Thymus (tissue), 14 donors: ENCODE measurements around the gene MYO10. TPM values are rescaled to one million over a fixed set of nuclear protein-coding genes. Genes with fewer than 3 reads are reported as not detected.
"Not testable (repeated sequence)": the region's sequence is repeated elsewhere in the genome, so short reads cannot be mapped to it uniquely, and the experiment has no call there.

Experiments
- DNase-seq, 9 donors: peaks; one replicate each; pipeline ENCODE4 v3.0.0-alpha.2; 2013; ENCODE audit warnings: low spot score in 9 of 9, low read depth in 6 of 9, missing footprints in 1 of 9
- H3K27ac ChIP-seq, 2 donors: one replicate each; pipeline ENCODE4 v1.5.1; 2013; ENCODE audit warnings: control low read depth in 1 of 2, low read depth in 1 of 2, low read length in 1 of 2, mild to moderate bottlenecking in 1 of 2, moderate library complexity in 1 of 2
- H3K27me3 ChIP-seq, 2 donors: one replicate each; pipeline ENCODE4 v1.5.1; 2013; ENCODE audit warnings: low read length in 1 of 2; ENCODE audit not compliant: control insufficient read depth in 2 of 2, insufficient read depth in 1 of 2
- H3K36me3 ChIP-seq, 2 donors: one replicate each; pipeline ENCODE4 v1.5.1; 2013; ENCODE audit warnings: low read length in 1 of 2, mild to moderate bottlenecking in 1 of 2, moderate library complexity in 1 of 2; ENCODE audit not compliant: control insufficient read depth in 2 of 2, insufficient read depth in 2 of 2
- H3K4me1 ChIP-seq, 2 donors: one replicate each; pipeline ENCODE4 v1.5.1; 2013; ENCODE audit warnings: low read length in 2 of 2; ENCODE audit not compliant: control insufficient read depth in 2 of 2, insufficient read depth in 2 of 2
- H3K4me3 ChIP-seq, 2 donors: one replicate each; pipeline ENCODE4 v1.5.1; 2013; ENCODE audit warnings: low read length in 2 of 2, control low read depth in 1 of 2, mild to moderate bottlenecking in 1 of 2
- H3K9me3 ChIP-seq, 2 donors: one replicate each; pipeline ENCODE4 v1.5.1; 2013; ENCODE audit warnings: low read length in 1 of 2, mild to moderate bottlenecking in 1 of 2; ENCODE audit not compliant: control insufficient read depth in 2 of 2, insufficient read depth in 1 of 2
- WGBS: extraction: QIAGEN DNeasy Blood & Tissue Kit; methylation state at CpG from one replicate; pipeline ENCODE4 v1.1.7; 2013; 5-methylcytosine and 5-hydroxymethylcytosine counted together
- long read RNA-seq, 10 donors: transcript quantifications; one replicate each; lab custom pipeline, GENCODE V29; 2026
- polyA plus RNA-seq: library from polyadenylated mRNA; stranded (reverse); fragments of 200-250 nt; gene quantifications from one replicate; pipeline ENCODE4 v1.2.3, GENCODE V29; 2013
- total RNA-seq: library from RNA; stranded (reverse); fragments of 120-200 nt; gene quantifications from one replicate; pipeline ENCODE4 v1.2.4, GENCODE V29; 2013
- donor health status: healthy.

Gene MYO10
- 4.3 TPM for total RNA-seq
- polyA plus RNA-seq: 6.0 TPM
- long read RNA-seq, donor 1: 0 reads
- long read RNA-seq, donor 2: 0 reads
- long read RNA-seq, donor 3: 0 reads
- long read RNA-seq, donor 4: 0 reads
- long read RNA-seq, donor 5, partial matches to known transcripts: 9 of 9 reads
- long read RNA-seq, donor 5, other reads (novel, unspliced or antisense): 0 of 9 reads
- long read RNA-seq, donor 6, partial matches to known transcripts: 9 of 9 reads
- long read RNA-seq, donor 6, other reads (novel, unspliced or antisense): 0 of 9 reads
- long read RNA-seq, donor 7: 0 reads
- long read RNA-seq, donor 8: 0 reads
- long read RNA-seq, donor 9: 0 reads
- long read RNA-seq, donor 10: 0 reads

- peak within 1 kb of the TSS; percentile 57 to 64 for H3K27ac ChIP-seq
- peak within 1 kb of the TSS; percentile 45 to 49 for H3K4me3 ChIP-seq
- DNase-seq: peak in 5 of 9 donors; percentile 12 to 54 (median 23)
Observed at GRCh38 chr5:16936150-16936988, at the start of gene MYO10. Gene MYO10, minus strand, starts transcription at chr5:16936288. Its CDS starts 480 bp downstream, at chr5:16935808.

GRCh38 chr5:16985304-16985703, 49.2 kb upstream of the MYO10 start:
- WGBS: 89% methylated on average over 7 of the region's 7 CpGs

More at GRCh38 chr5:16936150-16936988, at the start of gene MYO10:
- Histone ChIP-seq H3K9me3 (no peaks in the 10 kb centered on the region), H3K36me3 (no peaks in the 10 kb centered on the region), H3K4me1 (peaks cover 5% of the 10 kb centered on the region in 2 donors), H3K27me3 (peaks cover 33 to 46% of the 10 kb centered on the region in 2 donors)
- 1% methylated on average over 70 of the region's 70 CpGs for WGBS

GRCh38 chr5:16983972-16984371, 47.9 kb upstream of the MYO10 start:
- Histone ChIP-seq H3K9me3 (no peaks in the 10 kb centered on the region), H3K4me3 (no peak overlapping the region), H3K27me3 (no peaks in the 10 kb centered on the region), H3K4me1 (no peaks in the 10 kb centered on the region), H3K27ac (no peak overlapping the region), H3K36me3 (no peaks in the 10 kb centered on the region)
- WGBS: 90% methylated on average over 1 of the region's 1 CpG
- DNase-seq: no peak

More at GRCh38 chr5:16985304-16985703, 49.2 kb upstream of the MYO10 start:
- not testable (repeated sequence) for H3K9me3 ChIP-seq, DNase-seq, H3K4me3 ChIP-seq, H3K4me1 ChIP-seq, H3K27ac ChIP-seq, H3K27me3 ChIP-seq, H3K36me3 ChIP-seq

GRCh38 chr5:16983022-16983639, 47.0 kb upstream of the MYO10 start:
- no peaks in the 10 kb centered on the region for H3K27me3 ChIP-seq
- no peak for DNase-seq
- no peaks in the 10 kb centered on the region for H3K4me1 ChIP-seq
- no peaks in the 10 kb centered on the region for H3K36me3 ChIP-seq
- no peaks in the 10 kb centered on the region for H3K9me3 ChIP-seq
- no peak overlapping the region for H3K27ac ChIP-seq
- WGBS: 84% methylated on average over 9 of the region's 9 CpGs
- no peak overlapping the region for H3K4me3 ChIP-seq

GRCh38 chr5:16981700-16982099, 45.6 kb upstream of the MYO10 start:
- Histone ChIP-seq H3K4me3 (no peak overlapping the region), H3K27ac (no peak overlapping the region), H3K36me3 (no peaks in the 10 kb centered on the region), H3K9me3 (no peaks in the 10 kb centered on the region), H3K4me1 (no peaks in the 10 kb centered on the region), H3K27me3 (no peaks in the 10 kb centered on the region)
- no peak for DNase-seq
- 91% methylated on average over 8 of the region's 8 CpGs for WGBS

GRCh38 chr5:16980983-16981382, 44.9 kb upstream of the MYO10 start:
- Histone ChIP-seq H3K36me3 (no peaks in the 10 kb centered on the region), H3K4me3 (no peak overlapping the region), H3K9me3 (no peaks in the 10 kb centered on the region), H3K4me1 (no peaks in the 10 kb centered on the region), H3K27me3 (no peaks in the 10 kb centered on the region), H3K27ac (no peak overlapping the region)
- WGBS: 71% methylated on average over 3 of the region's 3 CpGs
- DNase-seq: no peak

- H3K27me3 ChIP-seq: no peaks in the 10 kb centered on the region
Observed at GRCh38 chr5:16978296-16978695, 42.2 kb upstream of the MYO10 start.

GRCh38 chr5:16976625-16977008, 40.5 kb upstream of the MYO10 start:
- H3K4me3 ChIP-seq: no peak overlapping the region
- H3K36me3 ChIP-seq: no peaks in the 10 kb centered on the region
- no peak overlapping the region for H3K27ac ChIP-seq
- no peaks in the 10 kb centered on the region for H3K27me3 ChIP-seq
- DNase-seq: no peak
- 70% methylated on average over 1 of the region's 1 CpG for WGBS
- H3K9me3 ChIP-seq: no peaks in the 10 kb centered on the region
- no peaks in the 10 kb centered on the region for H3K4me1 ChIP-seq

More at GRCh38 chr5:16978296-16978695, 42.2 kb upstream of the MYO10 start:
- Histone ChIP-seq H3K27ac (no peak overlapping the region), H3K4me3 (no peak overlapping the region), H3K9me3 (no peaks in the 10 kb centered on the region), H3K4me1 (no peaks in the 10 kb centered on the region), H3K36me3 (no peaks in the 10 kb centered on the region)
- DNase-seq: no peak
